Measurements from ENCODE around the gene MACROH2A1. TPM values are rescaled to one million over a fixed set of nuclear protein-coding genes. Genes with fewer than 3 reads are reported as not detected.

Gene MACROH2A1
- total and polyA plus RNA-seq, 2 experiments from 2014 or later, result 64.9 to 81.6 TPM

DNA sequence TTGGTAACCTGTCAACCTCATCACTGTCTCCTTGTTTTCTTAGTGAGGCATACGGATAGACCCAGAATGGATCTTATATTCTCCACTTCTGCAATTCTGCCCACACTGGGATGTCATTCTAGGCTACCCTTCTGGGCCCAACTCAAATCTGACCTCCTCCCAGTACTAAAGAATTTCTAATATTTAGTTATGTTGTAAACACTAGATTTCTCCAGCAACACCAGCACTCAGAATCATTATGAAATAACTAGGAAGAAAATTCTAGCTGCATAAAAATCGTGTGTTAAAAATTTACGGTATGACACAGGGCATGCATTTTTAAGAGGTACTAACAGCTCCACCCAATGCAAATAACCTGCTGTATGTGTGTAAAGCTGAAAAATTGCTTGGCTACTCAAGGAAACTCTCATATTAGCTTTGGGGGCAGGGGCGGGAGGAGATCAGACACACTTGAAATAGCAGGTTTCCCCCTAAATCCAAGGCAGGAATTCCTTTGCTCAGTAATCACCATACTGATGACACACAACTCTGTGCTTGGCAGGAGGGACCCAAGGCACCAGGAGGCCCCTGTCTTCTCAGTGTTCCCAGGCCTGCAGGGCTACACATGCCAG, 27.3 kb downstream of the MACROH2A1 start (continued):
- TF ChIP-seq, protein P1, sequence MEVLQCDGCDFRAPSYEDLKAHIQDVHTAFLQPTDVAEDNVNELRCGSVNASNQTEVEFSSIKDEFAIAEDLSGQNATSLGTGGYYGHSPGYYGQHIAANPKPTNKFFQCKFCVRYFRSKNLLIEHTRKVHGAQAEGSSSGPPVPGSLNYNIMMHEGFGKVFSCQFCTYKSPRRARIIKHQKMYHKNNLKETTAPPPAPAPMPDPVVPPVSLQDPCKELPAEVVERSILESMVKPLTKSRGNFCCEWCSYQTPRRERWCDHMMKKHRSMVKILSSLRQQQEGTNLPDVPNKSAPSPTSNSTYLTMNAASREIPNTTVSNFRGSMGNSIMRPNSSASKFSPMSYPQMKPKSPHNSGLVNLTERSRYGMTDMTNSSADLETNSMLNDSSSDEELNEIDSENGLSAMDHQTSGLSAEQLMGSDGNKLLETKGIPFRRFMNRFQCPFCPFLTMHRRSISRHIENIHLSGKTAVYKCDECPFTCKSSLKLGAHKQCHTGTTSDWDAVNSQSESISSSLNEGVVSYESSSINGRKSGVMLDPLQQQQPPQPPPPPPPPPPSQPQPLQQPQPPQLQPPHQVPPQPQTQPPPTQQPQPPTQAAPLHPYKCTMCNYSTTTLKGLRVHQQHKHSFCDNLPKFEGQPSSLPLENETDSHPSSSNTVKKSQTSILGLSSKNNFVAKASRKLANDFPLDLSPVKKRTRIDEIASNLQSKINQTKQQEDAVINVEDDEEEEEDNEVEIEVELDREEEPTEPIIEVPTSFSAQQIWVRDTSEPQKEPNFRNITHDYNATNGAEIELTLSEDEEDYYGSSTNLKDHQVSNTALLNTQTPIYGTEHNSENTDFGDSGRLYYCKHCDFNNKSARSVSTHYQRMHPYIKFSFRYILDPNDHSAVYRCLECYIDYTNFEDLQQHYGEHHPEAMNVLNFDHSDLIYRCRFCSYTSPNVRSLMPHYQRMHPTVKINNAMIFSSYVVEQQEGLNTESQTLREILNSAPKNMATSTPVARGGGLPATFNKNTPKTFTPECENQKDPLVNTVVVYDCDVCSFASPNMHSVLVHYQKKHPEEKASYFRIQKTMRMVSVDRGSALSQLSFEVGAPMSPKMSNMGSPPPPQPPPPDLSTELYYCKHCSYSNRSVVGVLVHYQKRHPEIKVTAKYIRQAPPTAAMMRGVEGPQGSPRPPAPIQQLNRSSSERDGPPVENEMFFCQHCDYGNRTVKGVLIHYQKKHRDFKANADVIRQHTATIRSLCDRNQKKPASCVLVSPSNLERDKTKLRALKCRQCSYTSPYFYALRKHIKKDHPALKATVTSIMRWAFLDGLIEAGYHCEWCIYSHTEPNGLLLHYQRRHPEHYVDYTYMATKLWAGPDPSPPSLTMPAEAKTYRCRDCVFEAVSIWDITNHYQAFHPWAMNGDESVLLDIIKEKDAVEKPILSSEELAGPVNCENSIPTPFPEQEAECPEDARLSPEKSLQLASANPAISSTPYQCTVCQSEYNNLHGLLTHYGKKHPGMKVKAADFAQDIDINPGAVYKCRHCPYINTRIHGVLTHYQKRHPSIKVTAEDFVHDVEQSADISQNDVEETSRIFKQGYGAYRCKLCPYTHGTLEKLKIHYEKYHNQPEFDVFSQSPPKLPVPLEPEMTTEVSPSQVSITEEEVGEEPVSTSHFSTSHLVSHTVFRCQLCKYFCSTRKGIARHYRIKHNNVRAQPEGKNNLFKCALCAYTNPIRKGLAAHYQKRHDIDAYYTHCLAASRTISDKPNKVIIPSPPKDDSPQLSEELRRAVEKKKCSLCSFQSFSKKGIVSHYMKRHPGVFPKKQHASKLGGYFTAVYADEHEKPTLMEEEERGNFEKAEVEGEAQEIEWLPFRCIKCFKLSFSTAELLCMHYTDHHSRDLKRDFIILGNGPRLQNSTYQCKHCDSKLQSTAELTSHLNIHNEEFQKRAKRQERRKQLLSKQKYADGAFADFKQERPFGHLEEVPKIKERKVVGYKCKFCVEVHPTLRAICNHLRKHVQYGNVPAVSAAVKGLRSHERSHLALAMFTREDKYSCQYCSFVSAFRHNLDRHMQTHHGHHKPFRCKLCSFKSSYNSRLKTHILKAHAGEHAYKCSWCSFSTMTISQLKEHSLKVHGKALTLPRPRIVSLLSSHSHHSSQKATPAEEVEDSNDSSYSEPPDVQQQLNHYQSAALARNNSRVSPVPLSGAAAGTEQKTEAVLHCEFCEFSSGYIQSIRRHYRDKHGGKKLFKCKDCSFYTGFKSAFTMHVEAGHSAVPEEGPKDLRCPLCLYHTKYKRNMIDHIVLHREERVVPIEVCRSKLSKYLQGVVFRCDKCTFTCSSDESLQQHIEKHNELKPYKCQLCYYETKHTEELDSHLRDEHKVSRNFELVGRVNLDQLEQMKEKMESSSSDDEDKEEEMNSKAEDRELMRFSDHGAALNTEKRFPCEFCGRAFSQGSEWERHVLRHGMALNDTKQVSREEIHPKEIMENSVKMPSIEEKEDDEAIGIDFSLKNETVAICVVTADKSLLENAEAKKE (CRISPR knock-in tag; IDR thresholded peaks at IDR 0.05), result no peak
- TF ChIP-seq, protein P2, sequence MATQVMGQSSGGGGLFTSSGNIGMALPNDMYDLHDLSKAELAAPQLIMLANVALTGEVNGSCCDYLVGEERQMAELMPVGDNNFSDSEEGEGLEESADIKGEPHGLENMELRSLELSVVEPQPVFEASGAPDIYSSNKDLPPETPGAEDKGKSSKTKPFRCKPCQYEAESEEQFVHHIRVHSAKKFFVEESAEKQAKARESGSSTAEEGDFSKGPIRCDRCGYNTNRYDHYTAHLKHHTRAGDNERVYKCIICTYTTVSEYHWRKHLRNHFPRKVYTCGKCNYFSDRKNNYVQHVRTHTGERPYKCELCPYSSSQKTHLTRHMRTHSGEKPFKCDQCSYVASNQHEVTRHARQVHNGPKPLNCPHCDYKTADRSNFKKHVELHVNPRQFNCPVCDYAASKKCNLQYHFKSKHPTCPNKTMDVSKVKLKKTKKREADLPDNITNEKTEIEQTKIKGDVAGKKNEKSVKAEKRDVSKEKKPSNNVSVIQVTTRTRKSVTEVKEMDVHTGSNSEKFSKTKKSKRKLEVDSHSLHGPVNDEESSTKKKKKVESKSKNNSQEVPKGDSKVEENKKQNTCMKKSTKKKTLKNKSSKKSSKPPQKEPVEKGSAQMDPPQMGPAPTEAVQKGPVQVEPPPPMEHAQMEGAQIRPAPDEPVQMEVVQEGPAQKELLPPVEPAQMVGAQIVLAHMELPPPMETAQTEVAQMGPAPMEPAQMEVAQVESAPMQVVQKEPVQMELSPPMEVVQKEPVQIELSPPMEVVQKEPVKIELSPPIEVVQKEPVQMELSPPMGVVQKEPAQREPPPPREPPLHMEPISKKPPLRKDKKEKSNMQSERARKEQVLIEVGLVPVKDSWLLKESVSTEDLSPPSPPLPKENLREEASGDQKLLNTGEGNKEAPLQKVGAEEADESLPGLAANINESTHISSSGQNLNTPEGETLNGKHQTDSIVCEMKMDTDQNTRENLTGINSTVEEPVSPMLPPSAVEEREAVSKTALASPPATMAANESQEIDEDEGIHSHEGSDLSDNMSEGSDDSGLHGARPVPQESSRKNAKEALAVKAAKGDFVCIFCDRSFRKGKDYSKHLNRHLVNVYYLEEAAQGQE (IDR thresholded peaks at IDR 0.05; ENCODE audit: unreplicated experiment), result no peak
- TF ChIP-seq, protein P3, sequence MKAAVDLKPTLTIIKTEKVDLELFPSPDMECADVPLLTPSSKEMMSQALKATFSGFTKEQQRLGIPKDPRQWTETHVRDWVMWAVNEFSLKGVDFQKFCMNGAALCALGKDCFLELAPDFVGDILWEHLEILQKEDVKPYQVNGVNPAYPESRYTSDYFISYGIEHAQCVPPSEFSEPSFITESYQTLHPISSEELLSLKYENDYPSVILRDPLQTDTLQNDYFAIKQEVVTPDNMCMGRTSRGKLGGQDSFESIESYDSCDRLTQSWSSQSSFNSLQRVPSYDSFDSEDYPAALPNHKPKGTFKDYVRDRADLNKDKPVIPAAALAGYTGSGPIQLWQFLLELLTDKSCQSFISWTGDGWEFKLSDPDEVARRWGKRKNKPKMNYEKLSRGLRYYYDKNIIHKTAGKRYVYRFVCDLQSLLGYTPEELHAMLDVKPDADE (IDR thresholded peaks at IDR 0.05), result no peak
- TF ChIP-seq EZH2phosphoT487 (IDR thresholded peaks at IDR 0.05; ENCODE audit: unreplicated experiment) (no peak), JUNB (IDR thresholded peaks at IDR 0.05; ENCODE audit: unreplicated experiment) (no peak), EZH2 (IDR thresholded peaks at IDR 0.05; ENCODE audit: low read depth, unreplicated experiment) (no peak), ZNF114 (CRISPR knock-in tag; IDR thresholded peaks at IDR 0.05) (no peak), STAT1 (IDR thresholded peaks at IDR 0.05; ENCODE audit: unreplicated experiment) (no peak)

Data from GM23338 (cell line).